HEK293T (cell line): Measurements from ENCODE around the gene MAGEF1.

Experiments used
- CTCF ChIA-PET: fragments of 350-600 bp; formaldehyde crosslinking; extraction: SDS; loops from one replicate; lab custom pipeline; 2021; ENCODE audit warnings: antibody characterized with exemption, inconsistent platforms; lab: Yijun Ruan, JAX
- POLR2A ChIA-PET: fragments of 350-600 bp; formaldehyde crosslinking; extraction: SDS; loops from one replicate; lab custom pipeline; 2020; ENCODE audit warnings: antibody characterized with exemption, inconsistent platforms; lab: Yijun Ruan, JAX
- DNase-seq: peaks from one replicate; pipeline ENCODE4 v3.0.0; 2012; ENCODE audit warnings: mixed read lengths; ENCODE audit errors: extremely low spot score
- ARNT ChIP-seq: fragments of 450-650 bp; IDR thresholded peaks from 2 replicates; pipeline ENCODE4 v1.6.1; 2017; ENCODE audit warnings: mild to moderate bottlenecking
- BHLHE40 ChIP-seq: fragments of 450-650 bp; IDR thresholded peaks from 2 replicates; pipeline ENCODE4 v1.6.1; 2016; ENCODE audit warnings: mild to moderate bottlenecking, moderate library complexity, borderline replicate concordance
- CTBP1 ChIP-seq: fragments of 450-650 bp; IDR thresholded peaks from 2 replicates; pipeline ENCODE4 v1.6.1; 2016; ENCODE audit warnings: borderline replicate concordance
- ELF4 ChIP-seq: fragments of 450-650 bp; IDR thresholded peaks from 2 replicates; pipeline ENCODE4 v1.6.1; 2017; ENCODE audit warnings: antibody characterized with exemption
- FOXA1 ChIP-seq: fragments of 450-650 bp; IDR thresholded peaks from 2 replicates; pipeline ENCODE4 v1.6.1; 2016; ENCODE audit warnings: mild to moderate bottlenecking
- FOXK2 ChIP-seq: fragments of 450-650 bp; IDR thresholded peaks from 2 replicates; pipeline ENCODE4 v1.6.1; 2016; ENCODE audit warnings: mild to moderate bottlenecking
- FOXM1 ChIP-seq: fragments of 450-650 bp; IDR thresholded peaks from 2 replicates; pipeline ENCODE4 v1.6.1; 2017; ENCODE audit warnings: mild to moderate bottlenecking, borderline replicate concordance
- HDGF ChIP-seq: fragments of 450-650 bp; IDR thresholded peaks from 2 replicates; pipeline ENCODE4 v1.6.1; 2017; ENCODE audit warnings: antibody characterized with exemption, borderline replicate concordance
- L3MBTL2 ChIP-seq: fragments of 450-650 bp; conservative IDR thresholded peaks from 2 replicates; pipeline ENCODE4 v1.6.1; 2016; ENCODE audit warnings: mild to moderate bottlenecking
- LEF1 ChIP-seq: fragments of 450-650 bp; IDR thresholded peaks from 2 replicates; pipeline ENCODE4 v1.6.1; 2017; ENCODE audit warnings: mild to moderate bottlenecking, borderline replicate concordance
- NFRKB ChIP-seq: fragments of 450-650 bp; IDR thresholded peaks from 2 replicates; pipeline ENCODE4 v1.6.1; 2016; ENCODE audit warnings: mild to moderate bottlenecking, moderate library complexity
- SP1 ChIP-seq: fragments of 450-650 bp; IDR thresholded peaks from 2 replicates; pipeline ENCODE4 v1.6.1; 2017
- SUZ12 ChIP-seq: fragments of 450-650 bp; IDR thresholded peaks from 2 replicates; pipeline ENCODE4 v1.6.1; 2016; ENCODE audit warnings: mild to moderate bottlenecking
- TARDBP ChIP-seq: fragments of 450-650 bp; IDR thresholded peaks from 2 replicates; pipeline ENCODE4 v1.6.1; 2016
- ZNF384 ChIP-seq: fragments of 450-650 bp; IDR thresholded peaks from 2 replicates; pipeline ENCODE4 v1.6.1; 2016
- TF ChIP-seq, protein P1 (sequence below): fragments of 450-650 bp; IDR thresholded peaks from 2 replicates; pipeline ENCODE4 v1.6.1; 2016

The MAGEF1 gene

DNA sequence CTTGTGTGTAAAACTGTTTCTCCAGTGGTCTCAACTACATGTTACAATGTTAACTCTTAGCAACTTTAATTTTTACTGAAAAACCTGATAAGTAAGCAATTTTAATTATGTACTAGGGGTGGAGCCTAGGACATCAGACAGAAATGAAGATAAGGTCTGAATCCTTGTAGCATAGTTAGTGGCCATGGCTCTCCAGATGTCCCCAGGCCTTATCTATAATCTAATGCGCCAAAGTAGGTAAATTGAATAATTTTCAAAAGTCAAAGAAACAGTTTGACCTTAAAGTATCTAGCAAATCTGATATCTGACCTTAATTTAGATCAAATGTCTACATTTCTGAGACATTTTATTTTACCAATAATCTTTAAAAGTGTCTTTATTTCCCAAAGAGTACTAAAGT lies 8.2 kb downstream of the MAGEF1 start:
- no peak for TF ChIP-seq ELF4
- no peak for DNase-seq
- ChIA-PET CTCF (no interaction called here), POLR2A (no interaction called here)

DNA sequence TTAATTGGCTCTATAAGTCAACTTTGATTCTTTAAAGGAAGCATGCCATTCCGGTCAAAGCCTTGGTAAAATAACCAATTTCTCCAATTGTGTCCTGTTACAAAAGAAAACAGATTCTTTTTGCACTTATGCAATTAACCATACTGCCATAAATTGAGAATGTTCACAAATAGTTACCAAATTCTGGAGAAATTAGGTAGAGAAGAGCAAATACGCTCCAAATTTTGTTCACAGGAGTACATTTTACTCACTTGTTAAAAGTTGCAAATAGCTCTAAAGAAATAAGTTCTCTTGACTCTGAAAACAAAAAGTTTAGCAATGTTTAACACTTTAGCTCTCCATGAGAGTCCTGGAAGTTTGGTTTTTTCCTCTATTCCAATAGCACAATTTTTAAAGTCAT lies 11.1 kb downstream of the MAGEF1 start:
- no peak for DNase-seq
- ChIA-PET CTCF (no interaction called here), POLR2A (no interaction called here)
- TF ChIP-seq ARNT, result no peak
- no peak for TF ChIP-seq SP1
- TF ChIP-seq TARDBP, result no peak
- TF ChIP-seq NFRKB, result no peak

DNA sequence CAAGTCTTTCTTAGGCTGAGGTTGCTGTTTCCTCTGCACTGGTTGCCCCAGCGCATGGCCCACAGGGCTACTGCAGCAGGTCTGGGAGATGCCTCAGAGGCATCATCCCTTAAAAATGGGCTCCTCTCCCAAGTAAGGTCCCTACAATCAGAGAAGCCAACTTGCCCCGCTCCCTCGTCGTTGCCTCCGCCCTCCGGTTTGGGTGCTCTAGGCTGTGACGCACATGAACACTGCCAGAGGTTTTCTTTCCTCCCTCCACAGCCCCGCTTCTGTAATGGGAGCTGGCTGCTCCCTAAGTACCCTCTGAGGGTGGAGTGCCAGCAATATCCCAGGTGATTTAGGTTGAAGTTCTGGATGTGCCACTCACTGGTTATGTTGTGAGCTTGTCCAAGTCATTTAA lies 14.0 kb downstream of the MAGEF1 start:
- DNase-seq, result no peak
- CTCF ChIA-PET, result no interaction called here
- TF ChIP-seq BHLHE40 (no peak), SUZ12 (no peak), SP1 (no peak), FOXK2 (no peak), FOXM1 (no peak), ARNT (no peak), TARDBP (no peak), ELF4 (no peak), FOXA1 (no peak), LEF1 (no peak), CTBP1 (no peak), HDGF (no peak), NFRKB (no peak), ZNF384 (no peak), L3MBTL2 (no peak)
- TF ChIP-seq, protein P1, sequence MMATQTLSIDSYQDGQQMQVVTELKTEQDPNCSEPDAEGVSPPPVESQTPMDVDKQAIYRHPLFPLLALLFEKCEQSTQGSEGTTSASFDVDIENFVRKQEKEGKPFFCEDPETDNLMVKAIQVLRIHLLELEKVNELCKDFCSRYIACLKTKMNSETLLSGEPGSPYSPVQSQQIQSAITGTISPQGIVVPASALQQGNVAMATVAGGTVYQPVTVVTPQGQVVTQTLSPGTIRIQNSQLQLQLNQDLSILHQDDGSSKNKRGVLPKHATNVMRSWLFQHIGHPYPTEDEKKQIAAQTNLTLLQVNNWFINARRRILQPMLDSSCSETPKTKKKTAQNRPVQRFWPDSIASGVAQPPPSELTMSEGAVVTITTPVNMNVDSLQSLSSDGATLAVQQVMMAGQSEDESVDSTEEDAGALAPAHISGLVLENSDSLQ, result no peak
- POLR2A ChIA-PET, result interaction anchor here (0.8 kb wide), 1 partner anchor 14 kb away, joined by 3 read pairs; the partner anchor contains the start of gene MAGEF1

DNA sequence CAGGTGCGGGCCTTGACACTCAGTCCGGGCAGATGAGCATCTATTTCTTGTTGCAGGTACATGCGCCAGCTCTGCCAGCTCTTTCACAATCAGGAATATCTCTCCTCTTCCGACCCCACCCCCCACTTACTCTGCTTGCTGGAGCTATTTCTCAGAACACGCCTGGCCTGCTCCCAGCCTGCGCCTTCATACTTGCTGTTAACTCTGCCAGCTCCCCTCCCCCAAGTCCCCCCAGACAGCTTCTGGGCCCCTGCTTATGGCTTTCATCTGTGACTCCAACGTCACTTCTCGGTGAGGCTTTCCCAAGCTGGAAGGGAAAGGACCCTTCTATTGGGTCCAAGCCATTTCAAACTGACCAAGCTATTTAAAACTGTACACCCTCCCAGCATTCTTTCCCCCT lies 15.2 kb downstream of the MAGEF1 start:
- TF ChIP-seq ARNT (no peak), FOXM1 (no peak), BHLHE40 (no peak), HDGF (no peak)
- no peak for DNase-seq
- ChIA-PET CTCF (interaction anchor here (0.6 kb wide), 1 partner anchor 24 kb away, joined by 3 read pairs; no protein-coding TSS in a partner anchor), POLR2A (no interaction called here)

DNA sequence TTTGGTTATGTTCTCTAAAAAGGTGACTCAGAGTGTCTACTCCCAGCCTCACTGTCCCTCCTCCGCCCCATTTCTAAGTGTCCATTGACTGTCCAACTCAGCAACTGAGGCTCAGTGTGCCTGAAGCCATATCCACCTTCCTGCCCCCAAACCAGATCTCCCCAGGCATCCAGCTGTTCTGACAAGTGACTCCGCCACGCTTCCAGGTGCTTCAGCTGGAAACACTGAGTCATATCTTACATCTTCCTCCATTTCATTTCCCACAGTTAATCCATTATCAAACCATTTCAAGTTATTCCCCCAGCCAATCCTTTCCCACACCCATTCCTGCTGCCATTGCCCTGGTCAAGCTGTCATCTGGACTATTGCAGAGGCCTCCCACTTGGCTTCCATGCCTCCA lies 17.1 kb downstream of the MAGEF1 start:
- CTCF ChIA-PET, result no interaction called here
- no peak for DNase-seq
- TF ChIP-seq L3MBTL2 (no peak), SUZ12 (no peak), NFRKB (no peak)
- POLR2A ChIA-PET, result interaction anchor here (1.3 kb wide), 1 partner anchor 17 kb away, joined by 4 read pairs; the partner anchor contains the start of gene MAGEF1

DNA sequence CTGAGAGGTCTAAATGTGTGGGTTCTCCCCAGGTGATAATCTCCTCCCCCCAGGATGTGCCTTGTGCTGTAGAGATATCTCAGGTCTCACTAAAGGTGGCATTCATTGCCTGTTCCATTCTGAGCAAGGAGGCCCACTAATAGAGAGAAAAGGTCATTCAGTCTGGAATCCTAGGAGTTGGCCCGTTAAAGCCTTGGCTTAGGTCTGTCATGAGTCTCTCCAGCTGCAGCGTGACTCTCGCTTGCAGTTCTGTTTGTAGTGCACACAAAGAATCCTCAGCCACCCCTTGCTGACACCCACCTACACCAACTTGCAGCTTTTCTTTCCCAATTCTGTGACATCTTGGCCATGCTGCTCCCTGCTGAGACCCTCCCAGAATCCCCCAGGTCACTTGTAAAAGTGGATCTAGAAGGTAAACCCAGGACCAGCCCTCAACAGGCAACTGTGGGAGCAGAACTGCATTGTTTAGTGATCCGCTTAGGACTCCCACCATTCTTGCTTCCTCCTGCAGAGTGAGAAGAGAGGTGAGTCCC lies 17.7 kb downstream of the MAGEF1 start:
- POLR2A ChIA-PET, result no interaction called here
- no peak for DNase-seq
- CTCF ChIA-PET, result no interaction called here
- TF ChIP-seq TARDBP, result no peak
- no peak for TF ChIP-seq FOXM1
- TF ChIP-seq BHLHE40, result no peak
- no peak for TF ChIP-seq FOXK2
- no peak for TF ChIP-seq LEF1
- no peak for TF ChIP-seq SUZ12
- TF ChIP-seq SP1, result no peak
- no peak for TF ChIP-seq ZNF384

DNA sequence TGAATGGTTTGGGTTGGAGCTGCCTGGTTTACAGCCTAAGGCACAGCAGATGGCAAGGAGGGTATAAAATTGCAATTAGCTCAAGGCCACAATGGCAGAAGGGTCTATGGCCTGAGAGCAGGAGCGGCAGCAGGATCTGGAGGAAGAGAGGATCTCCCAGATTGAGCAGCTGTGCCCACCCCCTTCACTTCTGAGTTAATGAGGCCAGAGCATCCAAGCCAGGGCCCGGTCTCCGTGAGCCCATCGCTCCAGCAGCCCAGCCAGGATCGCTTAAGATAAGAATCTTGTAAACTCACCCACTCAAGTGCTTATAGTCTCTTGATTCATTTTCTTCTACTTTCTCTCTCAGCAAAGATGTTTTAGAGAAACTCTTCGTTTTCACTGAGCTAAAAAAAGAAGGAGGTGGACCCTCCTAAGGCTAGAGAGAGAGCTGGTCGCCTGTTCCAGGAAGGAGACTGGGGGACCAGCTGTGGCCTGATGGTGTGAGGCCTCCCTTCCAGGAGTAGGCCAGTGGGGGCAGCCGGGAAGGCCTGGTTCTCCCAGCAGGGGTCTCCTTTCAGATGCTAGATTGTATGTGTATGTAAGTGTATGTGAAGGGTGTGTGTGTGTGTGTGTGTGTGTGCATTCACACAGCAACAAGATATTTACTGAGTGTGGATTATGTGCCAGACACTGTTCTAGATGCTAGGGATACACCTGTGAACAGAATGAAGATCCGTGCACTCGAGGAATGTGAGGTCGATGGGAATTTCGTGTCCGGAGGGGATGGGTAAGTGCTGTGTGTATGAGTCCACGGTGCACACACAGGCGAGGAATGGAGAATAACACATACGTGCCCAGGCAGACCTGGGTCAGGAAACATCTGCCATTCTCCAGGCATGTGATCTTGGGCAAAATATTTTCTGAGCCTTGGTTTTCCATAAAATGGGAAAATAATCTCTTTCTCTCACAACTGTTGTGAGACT lies 18.6 kb downstream of the MAGEF1 start:
- TF ChIP-seq L3MBTL2 (no peak), FOXK2 (no peak), SP1 (no peak), LEF1 (no peak), CTBP1 (no peak), BHLHE40 (no peak), HDGF (no peak), ELF4 (no peak), ARNT (no peak)
- POLR2A ChIA-PET, result interaction anchor here (0.6 to 1.0 kb wide), 2 partner anchors 18 to 133 kb away, joined by 3 to 7 read pairs; partner anchors contain the start of gene MAGEF1
- CTCF ChIA-PET, result no interaction called here
- DNase-seq, result no peak
